Hepatocyte (in vitro differentiated cells): Measurements from ENCODE around the gene ADAP1.

Experiments
- CTCF ChIP-seq: fragments of 200-600 bp; sonication (generic); IDR thresholded peaks from 2 replicates; pipeline ENCODE4 v1.5.1; 2016; ENCODE audit warnings: antibody characterized with exemption, mild to moderate bottlenecking; ENCODE audit not compliant: poor library complexity
- EZH2 ChIP-seq: fragments of 200-600 bp; sonication (generic); IDR thresholded peaks from 2 replicates; pipeline ENCODE4 v1.6.1; 2016; ENCODE audit warnings: antibody characterized with exemption, mild to moderate bottlenecking, borderline replicate concordance

GRCh38 chr7:889391-889790 lies 65.1 kb downstream of the ADAP1 start:
- no peak for TF ChIP-seq EZH2
- no peak for TF ChIP-seq CTCF
